Nephron progenitor cell (in vitro differentiated cells): ENCODE data around the gene RAE1.
A peak's percentile ranks its signal among the peaks of the same experiment; 100 is the strongest.

ENCODE experiments used
- DNase-seq: peaks from one replicate; pipeline ENCODE4 v3.0.0; 2021
- H3K27ac Mint-ChIP-seq: 2 replicates; pipeline ENCODE4 v1.8.0; 2021; ENCODE audit warnings: mild to moderate bottlenecking, moderate library complexity, mixed read lengths
- H3K27me3 Mint-ChIP-seq: 2 replicates; pipeline ENCODE4 v1.8.0; 2021; ENCODE audit warnings: mild to moderate bottlenecking, low read depth, mixed read lengths; ENCODE audit not compliant: poor library complexity
- H3K36me3 Mint-ChIP-seq: 2 replicates; pipeline ENCODE4 v1.8.0; 2021; ENCODE audit warnings: low read depth, mixed read lengths
- H3K4me1 Mint-ChIP-seq: 2 replicates; pipeline ENCODE4 v1.8.0; 2021; ENCODE audit warnings: mixed read lengths
- H3K4me3 Mint-ChIP-seq: 2 replicates; pipeline ENCODE4 v1.8.0; 2021; ENCODE audit warnings: mild to moderate bottlenecking, moderate library complexity, mixed read lengths
- H3K9me3 Mint-ChIP-seq: 2 replicates; pipeline ENCODE4 v1.8.0; 2021; ENCODE audit warnings: mild to moderate bottlenecking, moderate library complexity, mixed read lengths
- CTCF ChIP-seq: fragments of 200-600 bp; sonication (generic); IDR thresholded peaks from 2 replicates; pipeline ENCODE4 v1.5.0; 2021; ENCODE audit warnings: antibody characterized with exemption

Gene RAE1

GRCh38 chr20:57391439-57392301, 40.6 kb downstream of the RAE1 start:
- no peak overlapping the region for H3K27ac Mint-ChIP-seq
- peaks cover 63% of the 10 kb centered on the region for H3K4me1 Mint-ChIP-seq
- H3K36me3 Mint-ChIP-seq, result peaks cover 24% of the 10 kb centered on the region
- DNase-seq, result peak; percentile 30
- peaks cover 8% of the 10 kb centered on the region for H3K27me3 Mint-ChIP-seq
- peak overlapping the region; percentile 92 for H3K4me3 Mint-ChIP-seq
- TF ChIP-seq CTCF, result no peak
- no peaks in the 10 kb centered on the region for H3K9me3 Mint-ChIP-seq

- Mint-ChIP-seq H3K27ac (no peak overlapping the region), H3K4me3 (peak overlapping the region; percentile 92), H3K36me3 (peaks cover 34% of the 10 kb centered on the region)
Observed at GRCh38 chr20:57392512-57393271, 41.6 kb downstream of the RAE1 start.

GRCh38 chr20:57393321-57394120, 42.5 kb downstream of the RAE1 start:
- H3K9me3 Mint-ChIP-seq, result no peaks in the 10 kb centered on the region
- DNase-seq, result no peak
- TF ChIP-seq CTCF, result no peak
- H3K27ac Mint-ChIP-seq, result no peak overlapping the region
- H3K36me3 Mint-ChIP-seq, result peaks cover 38% of the 10 kb centered on the region
- H3K4me3 Mint-ChIP-seq, result peak overlapping the region; percentile 92
- H3K27me3 Mint-ChIP-seq, result peaks cover 7% of the 10 kb centered on the region
- peaks cover 79% of the 10 kb centered on the region for H3K4me1 Mint-ChIP-seq

More at GRCh38 chr20:57392512-57393271, 41.6 kb downstream of the RAE1 start:
- DNase-seq, result no peak
- no peak for TF ChIP-seq CTCF
- Mint-ChIP-seq H3K27me3 (peaks cover 7% of the 10 kb centered on the region), H3K9me3 (no peaks in the 10 kb centered on the region), H3K4me1 (peaks cover 74% of the 10 kb centered on the region)

GRCh38 chr20:57394121-57395082, 43.3 kb downstream of the RAE1 start:
- no peaks in the 10 kb centered on the region for H3K9me3 Mint-ChIP-seq
- no peak overlapping the region for H3K27ac Mint-ChIP-seq
- H3K27me3 Mint-ChIP-seq, result peaks cover 3% of the 10 kb centered on the region
- TF ChIP-seq CTCF, result no peak
- peak overlapping the region; percentile 92 for H3K4me3 Mint-ChIP-seq
- H3K36me3 Mint-ChIP-seq, result peaks cover 45% of the 10 kb centered on the region
- DNase-seq, result no peak
- peaks cover 84% of the 10 kb centered on the region for H3K4me1 Mint-ChIP-seq
